Neural cell (in vitro differentiated cells): ENCODE results near the gene MAP3K20. TPM values are rescaled to one million over a fixed set of nuclear protein-coding genes. Genes with fewer than 3 reads are reported as not detected.

Experiments
- H2AFZ ChIP-seq: fragments of 200-600, 300-800 bp; sonication (generic), shearing (Covaris generic); 2 replicates; pipeline ENCODE4 v1.6.0; 2014; ENCODE audit warnings: low read depth, mild to moderate bottlenecking, antibody characterized with exemption, low read length, moderate library complexity
- H3F3A ChIP-seq: fragments of 200-600 bp; shearing (Covaris generic); 2 replicates; pipeline ENCODE4 v1.6.1; 2016; ENCODE audit warnings: mild to moderate bottlenecking, moderate library complexity, mixed read lengths, antibody characterized with exemption, low read length; ENCODE audit not compliant: insufficient read depth, poor library complexity, severe bottlenecking
- H3K27ac ChIP-seq: fragments of 200-600, 300-800 bp; sonication (generic), shearing (Covaris generic); 2 replicates; pipeline ENCODE4 v1.5.1; 2014; ENCODE audit warnings: mild to moderate bottlenecking, low read length, moderate library complexity
- H3K27me3 ChIP-seq: fragments of 300-800, 200-600 bp; sonication (generic), shearing (Covaris generic); 2 replicates; pipeline ENCODE4 v1.6.0; 2014; ENCODE audit warnings: mild to moderate bottlenecking, low read depth, low read length, moderate library complexity; ENCODE audit not compliant: insufficient read depth
- H3K36me3 ChIP-seq: fragments of 300-800, 200-600 bp; sonication (generic), shearing (Covaris generic); 2 replicates; pipeline ENCODE4 v1.5.1; 2014; ENCODE audit warnings: mild to moderate bottlenecking, antibody characterized with exemption, low read length, moderate library complexity; ENCODE audit not compliant: insufficient read depth
- H3K4me2 ChIP-seq: fragments of 300-800, 200-600 bp; sonication (generic), shearing (Covaris generic); 2 replicates; pipeline ENCODE4 v1.6.0; 2014; ENCODE audit warnings: mild to moderate bottlenecking, low read length
- H3K4me3 ChIP-seq: fragments of 300-800, 200-600 bp; sonication (generic), shearing (Covaris generic); 2 replicates; pipeline ENCODE4 v1.5.1; 2014; ENCODE audit warnings: mild to moderate bottlenecking, low read length, moderate library complexity
- H3K79me2 ChIP-seq: fragments of 200-600 bp; shearing (Covaris generic); replicated peaks from 2 replicates; pipeline ENCODE4 v1.6.0; 2014; ENCODE audit warnings: mild to moderate bottlenecking, low read length, moderate library complexity; ENCODE audit not compliant: insufficient read depth
- H3K9ac ChIP-seq: fragments of 300-800, 200-600 bp; sonication (generic), shearing (Covaris generic); 2 replicates; pipeline ENCODE4 v1.6.1; 2016; ENCODE audit warnings: mild to moderate bottlenecking, low read length, mixed read lengths
- H3K9me2 ChIP-seq: fragments of 200-600 bp; shearing (Covaris generic); 2 replicates; pipeline ENCODE4 v1.6.1; 2016; ENCODE audit warnings: mild to moderate bottlenecking, low read length, mixed read lengths; ENCODE audit not compliant: insufficient read depth
- H3K9me3 ChIP-seq: fragments of 200-600, 300-800 bp; sonication (generic), shearing (Covaris generic); 2 replicates; pipeline ENCODE4 v1.6.1; 2016; ENCODE audit warnings: mild to moderate bottlenecking, mixed run types, low read length, moderate library complexity, mixed read lengths
- H4K20me1 ChIP-seq: fragments of 200-600 bp; shearing (Covaris generic); 2 replicates; pipeline ENCODE4 v1.6.1; 2016; ENCODE audit warnings: mild to moderate bottlenecking, mixed run types; ENCODE audit not compliant: insufficient read depth
- CTCF ChIP-seq: fragments of 450-650 bp; IDR thresholded peaks from 2 replicates; pipeline ENCODE4 v1.5.1; 2014; ENCODE audit warnings: antibody characterized with exemption, mild to moderate bottlenecking, moderate library complexity; ENCODE audit not compliant: poor library complexity, severe bottlenecking
- EP300 ChIP-seq: fragments of 450-650 bp; conservative IDR thresholded peaks from 2 replicates; pipeline ENCODE4 v1.6.1; 2014; ENCODE audit warnings: antibody characterized with exemption, mild to moderate bottlenecking, moderate library complexity; ENCODE audit not compliant: poor library complexity, severe bottlenecking
- EZH2 ChIP-seq: fragments of 200-600, 300-800 bp; shearing (Covaris generic), sonication (generic); IDR thresholded peaks from 2 replicates; pipeline ENCODE4 v1.6.1; 2014; ENCODE audit warnings: antibody characterized with exemption, low read length, borderline replicate concordance, mild to moderate bottlenecking; ENCODE audit not compliant: insufficient read depth, poor library complexity, severe bottlenecking
- MXI1 ChIP-seq: fragments of 450-650 bp; conservative IDR thresholded peaks from 2 replicates; pipeline ENCODE4 v1.6.1; 2014; ENCODE audit warnings: antibody characterized with exemption, mild to moderate bottlenecking; ENCODE audit not compliant: poor library complexity, severe bottlenecking
- POLR2AphosphoS5 ChIP-seq: IDR thresholded peaks from 2 replicates; pipeline ENCODE4 v1.6.1; 2012
- RAD21 ChIP-seq: fragments of 450-650 bp; conservative IDR thresholded peaks from 2 replicates; pipeline ENCODE4 v1.6.1; 2014; ENCODE audit warnings: antibody characterized with exemption, mild to moderate bottlenecking, moderate library complexity
- REST ChIP-seq: IDR thresholded peaks from 2 replicates; pipeline ENCODE4 v1.6.1; 2012; ENCODE audit warnings: borderline replicate concordance
- SMC3 ChIP-seq: fragments of 450-650 bp; conservative IDR thresholded peaks from 2 replicates; pipeline ENCODE4 v1.6.1; 2014; ENCODE audit warnings: antibody characterized with exemption, mild to moderate bottlenecking, moderate library complexity; ENCODE audit not compliant: poor library complexity
- TAF1 ChIP-seq: IDR thresholded peaks from 2 replicates; pipeline ENCODE4 v1.6.1; 2012; ENCODE audit warnings: low read depth
- polyA plus RNA-seq: library from polyadenylated mRNA; depleted of rRNA; stranded (reverse); fragments of >200 nt; gene quantifications from 2 replicates; pipeline ENCODE4 v1.2.3, GENCODE V29; 2014

Gene MAP3K20
- polyA plus RNA-seq, 1 donor from 2014 or later, result 0.48 TPM

GRCh38 chr2:173145454-173145853, 69.8 kb downstream of the MAP3K20 start:
- Histone ChIP-seq H2AFZ (no peak overlapping the region), H3K9me2 (no peaks in the 10 kb centered on the region), H3K9me3 (no peaks in the 10 kb centered on the region), H4K20me1 (no peaks in the 10 kb centered on the region), H3F3A (no peaks in the 10 kb centered on the region), H3K4me2 (no peak overlapping the region), H3K4me3 (no peak overlapping the region), H3K27me3 (no peaks in the 10 kb centered on the region), H3K27ac (no peak overlapping the region), H3K36me3 (no peaks in the 10 kb centered on the region), H3K79me2 (no peaks in the 10 kb centered on the region), H3K9ac (no peak overlapping the region)
- TF ChIP-seq TAF1 (no peak), POLR2AphosphoS5 (no peak), EZH2 (no peak), SMC3 (no peak), EP300 (no peak), CTCF (no peak), RAD21 (no peak), MXI1 (no peak), REST (no peak)

DNA sequence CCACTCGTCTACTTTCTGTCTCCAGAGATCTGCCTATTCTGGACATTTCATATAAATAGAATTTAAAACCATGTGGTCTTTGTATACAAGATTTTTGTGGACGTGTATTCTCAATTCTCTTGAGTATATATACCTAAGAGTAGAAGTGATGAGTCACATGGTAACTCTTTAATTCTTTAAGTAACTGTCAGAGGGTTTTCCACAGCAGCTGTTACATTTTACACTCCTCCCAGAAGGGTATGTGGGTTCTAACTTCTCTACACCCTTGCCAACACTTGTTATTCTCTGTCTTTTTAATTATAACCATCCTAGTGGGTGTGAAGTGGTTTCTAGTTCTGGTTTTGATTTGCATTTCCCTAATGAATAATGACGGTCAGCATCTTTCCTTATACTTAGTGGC, 70.9 kb downstream of the MAP3K20 start:
- Histone ChIP-seq H3F3A (no peaks in the 10 kb centered on the region), H4K20me1 (no peaks in the 10 kb centered on the region), H3K27ac (no peak overlapping the region), H3K9me3 (no peaks in the 10 kb centered on the region), H3K9me2 (no peaks in the 10 kb centered on the region), H2AFZ (no peak overlapping the region), H3K4me2 (no peak overlapping the region), H3K36me3 (no peaks in the 10 kb centered on the region), H3K9ac (no peak overlapping the region), H3K4me3 (no peak overlapping the region), H3K27me3 (no peaks in the 10 kb centered on the region), H3K79me2 (no peaks in the 10 kb centered on the region)
- no peak for TF ChIP-seq CTCF
- no peak for TF ChIP-seq EP300
- TF ChIP-seq POLR2AphosphoS5, result no peak
- no peak for TF ChIP-seq TAF1
- no peak for TF ChIP-seq REST
- no peak for TF ChIP-seq RAD21
- TF ChIP-seq MXI1, result no peak
- TF ChIP-seq SMC3, result no peak
- no peak for TF ChIP-seq EZH2
